ENCODE measurements around the gene SMC1B.

GRCh38 chr22:45398214-45398613 is 15.2 kb downstream of the SMC1B start:
- TF ChIP-seq SMC3 (conservative IDR thresholded peaks at IDR 0.05; ENCODE audit: poor library complexity) (no peak), POLR2AphosphoS5 (IDR thresholded peaks at IDR 0.05) (no peak), EP300 (conservative IDR thresholded peaks at IDR 0.05; ENCODE audit: poor library complexity, severe bottlenecking) (no peak), CTCF (IDR thresholded peaks at IDR 0.05; ENCODE audit: poor library complexity, severe bottlenecking) (no peak), EZH2 (IDR thresholded peaks at IDR 0.05; ENCODE audit: borderline replicate concordance, insufficient read depth, low read length, poor library complexity, severe bottlenecking) (no peak)
